ENCODE results near the gene PEX7. TPM values are rescaled to one million over a fixed set of nuclear protein-coding genes. Genes with fewer than 3 reads are reported as not detected.

Gene PEX7
- polyA plus RNA-seq, 3 donors from 2014 or later = 2.2 to 3.9 (median 2.9) TPM

- Mint-ChIP-seq H3K36me3 (peaks cover 13 to 24% (median 18%) of the 10 kb centered on the region in 3 donors), H3K4me1 (peaks cover 18 to 23% of the 10 kb centered on the region in 2 donors), H3K9me3 (no peaks in the 10 kb centered on the region), H3K27me3 (ENCODE audit: low read depth in 3 of 3) (peaks cover 6 to 24% (median 10%) of the 10 kb centered on the region in 3 donors), H3K4me3 (no peak overlapping the region), H3K27ac (no peak overlapping the region)
- no peak for DNase-seq
These were observed 96.3 kb downstream of the PEX7 start for GRCh38 chr6:136918706-136919105.

GRCh38 chr6:136920216-136920615, 97.8 kb downstream of the PEX7 start:
- H3K4me1 Mint-ChIP-seq = peaks cover 18 to 24% of the 10 kb centered on the region in 2 donors
- H3K9me3 Mint-ChIP-seq = no peaks in the 10 kb centered on the region
- H3K27me3 Mint-ChIP-seq (ENCODE audit: low read depth in 3 of 3) = peaks cover 9 to 35% (median 21%) of the 10 kb centered on the region in 3 donors
- peak in 1 of 3 donors; percentile 5 for DNase-seq
- H3K27ac Mint-ChIP-seq = no peak overlapping the region
- H3K36me3 Mint-ChIP-seq = peaks cover 11 to 19% (median 11%) of the 10 kb centered on the region in 3 donors
- peak overlapping the region; percentile 73 to 90 (median 80) for H3K4me3 Mint-ChIP-seq

- Mint-ChIP-seq H3K27ac (no peak overlapping the region), H3K4me1 (peaks cover 18 to 24% of the 10 kb centered on the region in 2 donors), H3K4me3 (peak overlapping the region; percentile 73 to 90 (median 80)), H3K36me3 (peaks cover 6 to 13% (median 7%) of the 10 kb centered on the region in 3 donors), H3K9me3 (no peaks in the 10 kb centered on the region), H3K27me3 (ENCODE audit: low read depth in 3 of 3) (peaks cover 9 to 35% (median 21%) of the 10 kb centered on the region in 3 donors)
- DNase-seq = peak in 2 of 3 donors; percentile 10 to 27
These were observed 98.4 kb downstream of the PEX7 start for GRCh38 chr6:136920671-136921380.

GRCh38 chr6:136921381-136921935, 99.1 kb downstream of the PEX7 start:
- Mint-ChIP-seq H3K27me3 (ENCODE audit: low read depth in 3 of 3) (peaks cover 15 to 38% (median 20%) of the 10 kb centered on the region in 3 donors), H3K9me3 (no peaks in the 10 kb centered on the region), H3K4me3 (peak overlapping the region; percentile 73 to 90 (median 80)), H3K36me3 (peaks cover 3 to 10% (median 4%) of the 10 kb centered on the region in 3 donors), H3K4me1 (peaks cover 18 to 24% of the 10 kb centered on the region in 2 donors), H3K27ac (no peak overlapping the region)
- DNase-seq = no peak

- Mint-ChIP-seq H3K27me3 (ENCODE audit: low read depth in 3 of 3) (peaks cover 18 to 37% (median 20%) of the 10 kb centered on the region in 3 donors), H3K9me3 (no peaks in the 10 kb centered on the region), H3K4me1 (peaks cover 18 to 24% of the 10 kb centered on the region in 2 donors), H3K4me3 (peak within 1 kb of the TSS; percentile 74 to 90 (median 84)), H3K27ac (no peak within 1 kb of the TSS), H3K36me3 (peaks cover 0 to 4% (median 0%) of the 10 kb centered on the region in 3 donors)
- DNase-seq = peak in 2 of 3 donors; percentile 18 to 20
These were observed 99.7 kb downstream of the PEX7 start, which contains the start of gene SLC35D3 for GRCh38 chr6:136921936-136922684. Gene SLC35D3, plus strand, starts transcription at chr6:136922301. Its CDS starts 128 bp downstream, at chr6:136922429.

- Mint-ChIP-seq H3K4me1 (peaks cover 18 to 24% of the 10 kb centered on the region in 2 donors), H3K27ac (no peak overlapping the region), H3K4me3 (peak overlapping the region; percentile 68 to 88 (median 83)), H3K27me3 (ENCODE audit: low read depth in 3 of 3) (peaks cover 18 to 39% (median 20%) of the 10 kb centered on the region in 3 donors), H3K9me3 (no peaks in the 10 kb centered on the region), H3K36me3 (peaks cover 0 to 3% (median 0%) of the 10 kb centered on the region in 3 donors)
- no peak for DNase-seq
These were observed 100.3 kb downstream of the PEX7 start for GRCh38 chr6:136922685-136923006.

GRCh38 chr6:136923116-136923953, 100.9 kb downstream of the PEX7 start:
- Mint-ChIP-seq H3K27me3 (ENCODE audit: low read depth in 3 of 3) (peaks cover 20 to 39% (median 20%) of the 10 kb centered on the region in 3 donors), H3K27ac (no peak overlapping the region), H3K4me3 (peak overlapping the region; percentile 24 to 65 (median 51)), H3K36me3 (peaks cover 0 to 3% (median 0%) of the 10 kb centered on the region in 3 donors), H3K9me3 (no peaks in the 10 kb centered on the region), H3K4me1 (peaks cover 18 to 24% of the 10 kb centered on the region in 2 donors)
- no peak for DNase-seq

GRCh38 chr6:136923954-136924673, 101.7 kb downstream of the PEX7 start:
- H3K36me3 Mint-ChIP-seq = no peaks in the 10 kb centered on the region
- H3K27ac Mint-ChIP-seq = peak overlapping the region in 1 of 6 donors; percentile 67
- peaks cover 17 to 39% (median 20%) of the 10 kb centered on the region in 3 donors for H3K27me3 Mint-ChIP-seq (ENCODE audit: low read depth in 3 of 3)
- DNase-seq = no peak
- H3K4me3 Mint-ChIP-seq = peak overlapping the region; percentile 13 to 65 (median 53)
- no peaks in the 10 kb centered on the region for H3K9me3 Mint-ChIP-seq
- peaks cover 18 to 24% of the 10 kb centered on the region in 2 donors for H3K4me1 Mint-ChIP-seq

- DNase-seq = no peak
- Mint-ChIP-seq H3K9me3 (no peaks in the 10 kb centered on the region), H3K36me3 (no peaks in the 10 kb centered on the region), H3K4me1 (peaks cover 0 to 8% of the 10 kb centered on the region in 2 donors), H3K27ac (no peak overlapping the region), H3K27me3 (ENCODE audit: low read depth in 3 of 3) (peaks cover 18 to 27% (median 19%) of the 10 kb centered on the region in 3 donors), H3K4me3 (no peak overlapping the region)
These were observed 104.0 kb downstream of the PEX7 start for GRCh38 chr6:136926383-136926782.

GRCh38 chr6:136927292-136927691, 104.9 kb downstream of the PEX7 start:
- no peaks in the 10 kb centered on the region for H3K9me3 Mint-ChIP-seq
- H3K4me3 Mint-ChIP-seq = no peak overlapping the region
- no peak overlapping the region for H3K27ac Mint-ChIP-seq
- no peaks in the 10 kb centered on the region for H3K36me3 Mint-ChIP-seq
- H3K27me3 Mint-ChIP-seq (ENCODE audit: low read depth in 3 of 3) = peaks cover 18 to 29% (median 20%) of the 10 kb centered on the region in 3 donors
- no peak for DNase-seq
- H3K4me1 Mint-ChIP-seq = peaks cover 0 to 8% of the 10 kb centered on the region in 2 donors

GRCh38 chr6:136930528-136930927, 108.1 kb downstream of the PEX7 start:
- Mint-ChIP-seq H3K4me1 (no peaks in the 10 kb centered on the region), H3K27ac (no peak overlapping the region), H3K4me3 (no peak overlapping the region), H3K9me3 (no peaks in the 10 kb centered on the region), H3K27me3 (ENCODE audit: low read depth in 3 of 3) (peaks cover 6 to 19% (median 17%) of the 10 kb centered on the region in 3 donors), H3K36me3 (no peaks in the 10 kb centered on the region)
- no peak for DNase-seq

- H3K4me1 Mint-ChIP-seq = no peaks in the 10 kb centered on the region
- no peaks in the 10 kb centered on the region for H3K36me3 Mint-ChIP-seq
- H3K9me3 Mint-ChIP-seq = no peaks in the 10 kb centered on the region
- H3K27me3 Mint-ChIP-seq (ENCODE audit: low read depth in 3 of 3) = peaks cover 6 to 17% (median 12%) of the 10 kb centered on the region in 3 donors
- H3K4me3 Mint-ChIP-seq = no peak overlapping the region
- no peak for DNase-seq
- H3K27ac Mint-ChIP-seq = no peak overlapping the region
These were observed 110.2 kb downstream of the PEX7 start for GRCh38 chr6:136932599-136932998.

All from immature natural killer cell (primary cell).